Hematopoietic multipotent progenitor cell (in vitro differentiated cells): ENCODE results near the gene XKR8. TPM values are rescaled to one million over a fixed set of nuclear protein-coding genes. Genes with fewer than 3 reads are reported as not detected.

Source experiments
- DNase-seq, 3 donors: peaks; one replicate each; pipeline ENCODE4 v3.0.0-alpha.2; 2011 to 2015; ENCODE audit warnings: low read depth in 2 of 3, low spot score in 2 of 3
- total RNA-seq: library from RNA; depleted of rRNA; stranded (reverse); fragments of >200 nt; gene quantifications from one replicate; pipeline ENCODE4 v1.2.3, GENCODE V29; 2012

Gene XKR8
- total RNA-seq, 1 donor: 5.7 TPM

- no peak for DNase-seq
Observed at GRCh38 chr1:27955076-27955475, 4.7 kb upstream of the XKR8 start.

GRCh38 chr1:27956761-27957160 lies 3.0 kb upstream of the XKR8 start:
- DNase-seq: no peak

- no peak for DNase-seq
Observed at GRCh38 chr1:27957655-27958054, 2.1 kb upstream of the XKR8 start.

DNA sequence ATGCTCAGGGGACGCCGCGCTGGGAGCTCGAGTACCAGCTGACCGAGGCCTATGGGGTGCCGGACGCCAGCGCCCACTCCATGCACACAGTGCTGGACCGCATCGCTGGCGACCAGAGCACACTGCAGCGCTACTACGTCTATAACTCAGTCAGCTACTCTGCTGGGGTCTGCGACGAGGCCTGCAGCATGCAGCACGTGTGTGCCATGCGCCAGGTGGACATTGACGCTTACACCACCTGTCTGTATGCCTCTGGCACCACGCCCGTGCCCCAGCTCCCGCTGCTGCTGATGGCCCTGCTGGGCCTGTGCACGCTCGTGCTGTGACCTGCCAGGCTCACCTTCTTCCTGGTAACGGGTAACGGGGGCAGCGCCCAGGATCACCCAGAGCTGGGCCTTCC lies 1.3 kb upstream of the XKR8 start:
- no peak for DNase-seq

- no peak for DNase-seq
Observed at GRCh38 chr1:27960762-27961645, 1.2 kb downstream of the XKR8 start.

GRCh38 chr1:27961646-27962221 lies 2.0 kb downstream of the XKR8 start:
- DNase-seq: no peak

DNA sequence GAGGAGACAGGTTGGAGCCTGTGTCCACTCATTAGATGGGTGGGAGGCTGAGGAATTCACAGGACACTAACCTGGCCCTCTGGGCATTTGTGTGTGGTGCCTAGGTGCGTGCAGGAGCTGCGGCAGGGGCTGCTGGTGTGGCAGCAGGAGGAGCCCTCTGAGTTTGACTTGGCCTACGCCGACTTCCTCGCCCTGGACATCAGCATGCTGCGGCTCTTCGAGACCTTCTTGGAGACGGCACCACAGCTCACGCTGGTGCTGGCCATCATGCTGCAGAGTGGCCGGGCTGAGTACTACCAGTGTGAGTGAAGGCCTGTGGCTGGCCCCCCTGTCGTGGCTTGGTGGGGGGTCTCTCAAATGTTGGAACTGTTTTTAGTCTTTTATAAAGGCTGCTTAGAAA lies 3.6 kb downstream of the XKR8 start:
- no peak for DNase-seq

DNA sequence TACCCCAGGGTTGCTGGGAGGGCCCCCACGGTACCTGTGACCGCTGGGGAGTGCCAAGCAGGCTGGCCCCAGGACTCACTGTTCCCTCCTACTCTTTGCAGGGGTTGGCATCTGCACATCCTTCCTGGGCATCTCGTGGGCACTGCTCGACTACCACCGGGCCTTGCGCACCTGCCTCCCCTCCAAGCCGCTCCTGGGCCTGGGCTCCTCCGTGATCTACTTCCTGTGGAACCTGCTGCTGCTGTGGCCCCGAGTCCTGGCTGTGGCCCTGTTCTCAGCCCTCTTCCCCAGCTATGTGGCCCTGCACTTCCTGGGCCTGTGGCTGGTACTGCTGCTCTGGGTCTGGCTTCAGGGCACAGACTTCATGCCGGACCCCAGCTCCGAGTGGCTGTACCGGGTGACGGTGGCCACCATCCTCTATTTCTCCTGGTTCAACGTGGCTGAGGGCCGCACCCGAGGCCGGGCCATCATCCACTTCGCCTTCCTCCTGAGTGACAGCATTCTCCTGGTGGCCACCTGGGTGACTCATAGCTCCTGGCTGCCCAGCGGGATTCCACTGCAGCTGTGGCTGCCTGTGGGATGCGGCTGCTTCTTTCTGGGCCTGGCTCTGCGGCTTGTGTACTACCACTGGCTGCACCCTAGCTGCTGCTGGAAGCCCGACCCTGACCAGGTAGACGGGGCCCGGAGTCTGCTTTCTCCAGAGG lies 6.8 kb downstream of the XKR8 start:
- no peak for DNase-seq

DNA sequence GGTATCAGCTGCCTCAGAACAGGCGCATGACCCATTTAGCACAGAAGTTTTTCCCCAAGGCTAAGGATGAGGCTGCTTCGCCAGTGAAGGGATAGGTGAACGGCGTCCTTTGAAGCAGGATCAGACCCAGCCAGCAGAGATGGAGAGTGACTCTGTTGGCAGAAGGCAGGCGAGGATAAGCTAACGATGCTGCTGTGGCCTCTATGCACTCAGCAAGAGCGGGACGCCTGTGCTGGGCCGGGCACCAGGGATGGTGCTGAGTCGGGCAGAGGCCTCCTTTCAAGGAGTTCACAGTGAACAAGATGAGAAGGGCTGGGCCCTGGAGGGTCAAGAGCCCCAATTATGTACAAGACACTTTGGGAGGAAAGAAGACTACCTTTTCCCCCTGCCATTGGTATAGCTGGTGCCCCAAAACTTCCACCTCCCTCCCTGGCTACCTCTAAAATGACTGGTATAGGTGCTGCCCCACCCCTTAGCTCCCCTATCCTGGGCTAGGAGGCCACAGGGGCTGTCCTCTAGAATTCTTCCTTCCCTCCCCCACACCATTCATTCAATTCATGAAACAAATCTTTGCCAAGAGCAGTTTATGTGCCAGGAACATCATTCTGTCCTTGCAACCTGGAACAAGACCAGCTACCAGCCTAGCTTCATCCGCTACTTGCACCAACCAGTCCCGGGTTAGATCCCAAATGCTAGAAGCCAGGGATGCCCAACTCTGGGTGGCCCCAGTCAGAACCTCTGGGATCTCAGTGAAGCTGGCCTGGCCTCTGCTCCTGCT lies 7.5 kb downstream of the XKR8 start:
- DNase-seq: no peak

GRCh38 chr1:27967884-27968466 lies 8.2 kb downstream of the XKR8 start:
- no peak for DNase-seq

GRCh38 chr1:27968692-27969091 lies 8.9 kb downstream of the XKR8 start:
- DNase-seq: no peak

GRCh38 chr1:27970401-27970800 lies 10.6 kb downstream of the XKR8 start:
- no peak for DNase-seq

DNA sequence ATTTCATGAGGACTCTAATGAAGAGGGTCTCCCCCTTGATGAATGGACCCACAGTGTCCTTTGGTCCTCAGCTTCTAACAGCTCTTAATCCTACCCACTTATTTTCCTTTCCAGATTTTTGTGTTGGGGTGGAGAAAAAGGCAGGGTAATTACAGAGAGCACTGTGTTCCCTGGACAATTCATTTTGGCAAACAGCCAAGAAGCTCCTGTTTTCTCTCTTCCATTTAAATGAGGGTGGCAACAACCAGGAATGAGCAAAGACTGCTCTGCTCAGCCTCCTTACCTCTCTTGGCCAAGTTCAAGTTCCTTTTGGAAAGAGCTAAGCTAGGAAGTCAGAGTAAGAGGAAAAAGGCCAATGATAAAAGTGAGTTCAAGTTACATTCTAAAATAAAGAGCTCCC lies 11.9 kb downstream of the XKR8 start:
- no peak for DNase-seq

GRCh38 chr1:27972141-27972540 lies 12.4 kb downstream of the XKR8 start:
- no peak for DNase-seq

GRCh38 chr1:27973771-27974416 lies 14.1 kb downstream of the XKR8 start:
- no peak for DNase-seq

DNA sequence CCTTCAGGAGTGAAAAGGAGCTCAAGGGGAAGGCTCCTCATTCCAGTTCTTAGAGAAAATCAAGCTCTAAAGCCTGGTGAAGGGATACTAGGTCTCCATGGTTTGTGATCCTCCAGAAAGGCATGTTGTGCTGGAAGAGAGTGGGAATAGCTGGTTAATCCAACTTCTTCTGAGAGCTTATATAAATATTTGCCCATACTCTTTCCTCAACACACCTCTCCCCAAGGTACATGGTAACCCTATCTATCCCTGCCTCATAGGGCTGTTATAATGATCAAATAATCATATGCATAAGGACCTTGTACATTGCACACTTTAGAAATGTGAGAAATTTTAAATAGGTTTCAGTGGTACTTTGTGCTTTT lies 14.6 kb downstream of the XKR8 start:
- DNase-seq: no peak

DNA sequence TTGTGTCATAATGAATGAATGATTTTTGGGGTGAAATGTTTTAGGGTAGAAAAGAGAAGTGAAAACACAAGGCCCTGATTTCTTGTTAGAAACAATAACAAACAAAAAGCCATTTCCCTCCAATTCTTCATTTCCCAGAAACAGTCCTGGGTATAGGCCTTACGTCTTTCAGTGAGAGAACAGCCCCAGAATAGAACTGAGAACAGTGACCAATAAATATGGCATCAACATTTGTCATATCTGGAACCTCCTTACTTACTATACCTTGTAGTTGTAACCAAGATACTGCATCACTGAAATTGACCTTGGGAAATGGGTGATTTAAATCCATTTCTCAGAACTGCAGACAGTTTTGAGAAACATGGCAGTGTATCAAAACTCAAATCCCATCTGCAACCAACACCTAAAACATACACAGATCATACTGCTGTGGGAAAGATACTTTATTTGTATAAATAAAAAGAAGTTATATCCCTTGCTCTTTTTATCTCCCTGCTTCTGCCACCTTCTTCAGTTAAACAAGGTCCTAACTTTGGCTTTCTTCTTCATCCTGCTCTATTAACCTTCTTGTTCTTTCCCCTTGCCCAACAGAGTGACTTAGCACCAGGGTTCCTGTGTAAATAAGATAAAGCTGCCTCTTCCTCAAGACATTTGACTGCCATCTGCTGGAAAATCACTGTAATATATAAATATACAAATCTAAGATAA lies 19.5 kb downstream of the XKR8 start:
- DNase-seq: peak in 2 of 3 donors; percentile 72 to 82

DNA sequence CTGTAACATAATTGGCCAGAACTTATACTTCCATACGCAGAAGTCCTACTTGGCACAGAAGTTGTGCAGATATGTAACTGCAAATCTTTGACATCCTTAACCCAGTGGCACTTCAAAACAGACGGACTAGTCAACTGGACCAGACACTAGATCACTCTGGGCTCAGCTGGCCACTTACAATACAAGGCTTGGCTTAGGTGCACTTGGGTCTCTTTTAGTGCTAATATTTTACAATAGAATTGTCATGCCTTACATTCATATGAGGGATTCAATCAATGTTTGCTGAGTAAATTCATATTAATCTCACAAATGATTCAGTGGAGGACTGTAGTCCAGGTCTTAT lies 20.1 kb downstream of the XKR8 start:
- DNase-seq: no peak

DNA sequence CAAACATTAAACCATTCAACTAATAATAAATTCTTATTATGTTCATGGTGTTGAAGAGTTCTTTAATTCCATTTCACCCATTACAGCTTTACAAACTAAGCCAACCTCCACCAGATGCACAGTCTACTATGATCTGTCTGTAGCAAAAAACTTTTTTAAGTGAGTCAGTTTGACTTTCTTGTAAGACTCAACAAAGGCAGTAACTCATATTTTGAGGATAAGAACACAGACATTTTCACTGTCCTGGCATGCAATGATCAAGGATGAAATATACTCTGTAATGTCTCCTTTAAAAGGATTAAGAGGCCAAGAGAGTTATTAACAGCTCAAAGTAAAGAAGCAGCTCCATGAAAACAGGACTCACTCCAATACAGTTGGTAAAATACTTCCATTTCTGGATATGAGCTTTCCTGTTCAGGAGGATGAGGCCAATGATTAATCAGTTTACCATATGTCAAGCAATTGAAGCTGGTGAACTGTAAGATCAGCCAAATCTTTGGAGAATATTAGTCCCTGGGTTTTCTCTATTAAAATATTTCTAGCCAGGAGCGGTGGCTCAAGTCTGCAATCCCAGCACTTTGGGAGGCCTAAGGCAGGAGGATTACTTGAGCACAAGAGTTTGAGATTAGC lies 20.6 kb downstream of the XKR8 start:
- no peak for DNase-seq
